HG03432 (cell line): ENCODE data around the gene MC1R.

Source experiments
- ATAC-seq: cut with Tn5 transposase; IDR thresholded peaks from one replicate; pipeline ENCODE4 v1.9.1; 2021; ENCODE audit warnings: mild to moderate bottlenecking, moderate library complexity; ENCODE audit not compliant: unreplicated experiment

Gene MC1R

DNA sequence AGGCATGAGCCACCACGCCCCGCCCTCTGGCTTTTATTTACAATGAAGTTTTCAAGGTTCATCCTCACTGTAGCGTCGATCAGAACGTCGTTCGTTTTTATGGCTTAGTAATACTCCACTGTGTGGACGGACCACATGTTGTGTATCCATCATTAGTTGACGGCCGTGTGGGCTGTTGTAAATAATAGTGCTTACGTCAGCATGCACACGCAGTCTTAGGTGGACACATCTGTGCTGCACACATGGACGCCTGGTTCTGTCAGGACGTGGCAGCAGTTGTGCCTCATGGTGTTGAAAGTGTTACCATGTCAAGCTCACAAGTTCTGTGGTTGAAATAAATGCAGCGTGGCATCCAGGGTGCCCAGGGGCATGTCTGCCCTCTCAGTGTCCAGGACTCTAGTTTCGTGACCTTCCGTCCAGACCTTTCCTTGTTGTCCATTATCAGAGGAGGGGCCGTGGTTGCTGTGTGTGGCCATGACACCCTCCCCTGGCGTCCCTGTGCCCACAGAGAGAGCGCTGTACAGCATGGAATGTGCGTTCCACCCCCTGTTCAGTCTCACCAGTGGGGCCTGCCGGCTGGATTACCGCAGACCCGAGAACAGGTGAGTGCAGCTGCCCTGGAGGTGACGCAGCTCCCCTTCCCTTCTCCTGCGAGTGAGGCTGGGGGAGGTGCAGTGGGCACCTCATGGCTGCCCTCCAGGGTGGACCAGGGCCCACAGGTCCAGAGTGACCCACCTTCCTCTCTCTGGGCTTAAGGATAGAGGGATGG, 23.0 kb upstream of the MC1R start:
- no peak for ATAC-seq

DNA sequence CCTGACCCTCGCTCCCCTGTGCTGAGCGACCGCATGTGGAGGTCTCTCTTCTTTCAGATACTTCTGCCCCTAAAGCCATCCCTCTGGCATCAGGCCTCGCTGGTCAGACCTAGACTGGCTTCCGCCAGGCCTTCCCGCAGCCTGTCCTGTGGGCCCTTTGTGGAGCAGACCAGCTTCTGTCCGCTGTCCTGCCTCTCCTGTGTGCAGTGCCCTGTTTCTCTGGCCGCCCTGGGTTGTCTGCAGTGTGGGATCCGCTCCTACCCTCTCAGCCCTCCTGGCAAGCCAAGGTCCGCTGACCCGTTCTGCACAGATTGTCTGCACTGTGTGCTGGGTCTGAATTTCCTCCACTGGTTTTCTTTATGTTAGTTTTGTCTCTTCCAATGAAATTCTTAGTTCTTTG, 21.5 kb upstream of the MC1R start:
- ATAC-seq = no peak

DNA sequence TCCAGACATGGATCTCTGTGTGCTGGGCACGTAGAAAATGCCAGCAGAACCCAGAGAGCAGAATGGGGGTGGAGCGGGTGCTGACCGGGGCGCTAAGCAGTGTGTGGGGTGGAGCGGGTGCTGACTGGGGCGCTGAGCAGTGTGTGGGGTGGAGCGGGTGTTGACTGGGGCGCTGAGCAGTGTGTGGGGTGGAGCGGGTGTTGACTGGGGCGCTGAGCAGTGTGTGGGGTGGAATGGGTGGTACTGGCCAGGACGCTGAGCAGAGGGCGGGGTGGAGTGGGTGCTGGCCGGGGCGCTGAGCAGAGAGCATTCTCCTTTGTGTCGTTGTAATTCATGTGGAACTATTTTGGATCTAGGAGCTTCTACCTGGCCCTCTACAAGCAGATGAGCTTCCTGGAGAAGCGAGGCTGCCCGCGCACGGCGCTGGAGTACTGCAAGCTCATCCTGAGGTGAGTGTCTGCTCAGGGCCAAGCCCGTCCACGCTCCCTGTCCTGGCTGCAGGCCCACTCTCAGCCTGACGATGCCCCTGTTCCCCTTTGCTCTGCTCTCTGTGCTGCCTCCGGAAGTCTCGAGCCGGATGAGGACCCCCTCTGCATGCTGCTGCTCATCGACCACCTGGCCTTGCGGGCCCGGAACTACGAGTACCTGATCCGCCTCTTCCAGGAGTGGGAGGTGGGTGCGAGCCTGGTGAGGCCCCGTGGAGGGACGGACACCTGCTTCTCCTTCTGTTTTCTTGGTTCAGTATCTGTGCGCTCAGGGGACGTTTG, 20.3 kb upstream of the MC1R start:
- ATAC-seq = no peak

DNA sequence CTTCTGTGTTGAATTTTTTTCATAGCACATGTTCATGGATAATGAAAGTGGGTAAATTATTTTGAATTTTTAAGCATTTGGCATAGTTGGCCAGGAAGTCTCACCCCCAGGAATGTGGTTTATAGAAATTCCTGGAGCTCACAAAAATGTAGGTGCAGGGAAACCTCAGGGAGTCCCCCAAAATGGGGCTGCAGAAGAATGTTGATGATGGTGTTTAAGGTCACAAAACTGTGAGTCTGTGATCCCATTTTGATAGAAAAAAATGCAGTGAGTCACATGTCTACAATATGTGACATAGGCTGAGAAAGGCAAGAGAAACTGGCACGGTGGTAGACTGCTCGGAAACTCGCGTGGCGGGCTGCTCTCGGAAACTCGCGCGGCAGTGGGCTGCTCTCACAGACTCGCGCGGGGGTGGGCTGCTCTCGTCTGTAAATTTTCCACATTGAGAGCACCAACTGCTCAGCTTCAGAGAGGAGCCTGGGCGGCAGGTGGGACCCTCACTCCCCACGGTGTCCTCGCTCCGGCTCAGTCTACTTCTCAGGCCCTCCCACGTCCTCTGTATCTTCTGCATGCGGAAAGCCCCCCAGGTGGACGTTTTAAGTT, 18.7 kb upstream of the MC1R start:
- ATAC-seq = no peak

DNA sequence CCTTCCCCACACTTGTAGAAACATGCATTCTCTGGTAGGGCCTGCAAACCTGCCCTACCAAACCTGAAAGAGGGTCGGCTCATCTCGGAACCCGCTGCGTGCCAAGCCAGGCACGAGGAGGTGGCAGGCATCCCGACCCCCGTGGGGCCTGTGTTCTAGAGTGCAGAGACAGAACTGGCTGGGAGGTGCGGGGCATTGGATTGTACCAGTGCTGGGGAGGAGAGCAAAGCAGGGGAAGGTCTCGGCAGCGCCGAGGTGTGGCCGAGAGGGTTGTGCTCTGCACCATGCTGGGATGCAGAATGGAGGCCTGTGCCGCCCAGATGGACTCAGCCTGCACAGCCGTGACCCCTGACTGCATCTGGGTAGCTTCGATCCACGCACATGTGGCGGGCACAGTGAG, 17.8 kb upstream of the MC1R start:
- no peak for ATAC-seq

DNA sequence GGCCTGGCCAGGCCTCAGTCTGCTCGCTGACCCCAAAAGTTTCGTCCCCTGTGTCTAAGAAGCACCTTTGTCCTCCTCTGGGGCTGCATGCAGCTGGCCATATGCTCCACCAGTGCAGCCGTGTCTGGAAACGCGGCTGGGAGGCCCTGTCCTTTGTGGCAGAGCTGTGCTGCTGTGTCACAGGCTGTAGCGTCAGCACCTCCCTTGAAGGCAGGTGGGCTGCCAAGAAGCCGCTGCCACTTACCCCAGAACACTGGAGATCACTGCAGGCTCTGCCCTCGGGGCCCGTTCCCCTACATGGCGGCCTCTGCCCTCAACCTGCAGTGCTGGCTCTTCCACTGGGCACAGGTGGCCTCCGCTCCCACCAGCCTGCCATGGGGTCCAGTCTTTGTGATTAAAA, 15.7 kb upstream of the MC1R start:
- no peak for ATAC-seq

DNA sequence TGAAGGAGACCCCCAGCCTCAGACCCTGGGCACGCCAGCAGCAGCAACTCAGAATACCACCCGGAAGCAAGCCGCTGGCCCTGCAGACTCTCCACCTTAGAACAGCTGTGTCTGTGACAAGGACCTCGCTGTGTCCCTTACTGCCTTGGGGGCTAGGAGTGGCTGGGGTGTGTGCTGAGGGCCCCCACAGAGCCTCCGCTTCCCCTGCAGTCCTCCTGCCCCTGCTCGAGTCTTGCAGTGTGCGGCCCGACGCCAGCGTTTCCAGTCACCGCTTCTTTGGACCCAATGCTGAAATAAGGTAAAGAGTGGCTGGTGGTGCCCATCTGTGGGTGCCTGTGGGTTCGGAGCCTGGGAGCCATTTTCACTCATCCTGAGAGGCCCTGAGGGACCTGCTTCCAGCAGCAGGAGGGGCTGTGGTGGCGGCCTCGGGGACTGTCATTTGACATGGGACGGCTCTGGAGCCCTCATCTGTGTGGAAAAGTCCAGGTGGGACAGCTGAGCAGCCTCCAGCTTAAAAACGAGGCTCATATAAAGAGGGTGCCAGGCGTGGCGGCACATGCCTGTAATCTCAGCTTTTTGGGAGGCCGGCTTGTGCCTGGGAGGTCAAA, 14.7 kb upstream of the MC1R start:
- ATAC-seq = no peak

DNA sequence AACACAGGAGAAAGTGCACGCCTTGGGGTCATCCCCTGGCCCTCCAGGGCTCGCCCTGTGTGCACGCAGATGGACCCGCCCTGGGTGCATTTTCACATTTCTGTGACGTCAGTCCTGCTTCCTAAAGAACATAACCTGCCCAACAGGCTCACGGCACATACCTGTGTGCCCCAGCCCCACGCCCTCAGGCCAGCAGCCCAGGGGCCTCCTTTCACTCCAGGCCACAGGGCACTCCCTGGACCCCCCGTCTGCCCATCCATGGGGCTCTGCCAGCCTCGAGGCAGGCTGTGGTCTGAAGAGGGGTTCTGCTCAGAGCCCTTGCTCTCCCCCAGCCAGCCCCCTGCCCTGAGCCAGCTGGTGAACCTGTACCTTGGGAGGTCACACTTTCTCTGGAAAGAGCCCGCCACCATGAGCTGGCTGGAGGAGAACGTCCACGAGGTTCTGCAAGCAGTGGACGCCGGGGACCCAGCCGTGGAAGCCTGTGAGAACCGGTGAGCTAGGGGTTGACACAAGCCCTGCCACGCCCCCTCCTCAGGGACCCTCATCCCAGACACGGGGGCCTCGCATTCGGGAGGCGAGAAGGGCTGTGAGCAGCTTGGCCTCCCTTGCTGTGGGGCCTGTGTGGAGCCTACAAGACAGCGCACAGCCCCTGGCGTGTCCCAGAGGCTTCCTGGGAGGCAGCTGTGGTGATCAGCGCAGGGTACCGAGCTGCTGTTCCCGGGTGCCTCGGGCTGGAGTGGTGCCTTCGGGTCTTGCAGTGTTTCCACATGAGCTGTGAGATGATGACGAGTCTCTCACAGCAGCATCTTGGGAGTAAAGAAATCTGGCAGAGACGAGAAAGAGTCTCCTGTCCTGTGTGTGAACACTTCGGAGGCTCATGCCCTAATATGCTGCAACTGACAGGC, 13.8 kb upstream of the MC1R start:
- ATAC-seq = no peak

DNA sequence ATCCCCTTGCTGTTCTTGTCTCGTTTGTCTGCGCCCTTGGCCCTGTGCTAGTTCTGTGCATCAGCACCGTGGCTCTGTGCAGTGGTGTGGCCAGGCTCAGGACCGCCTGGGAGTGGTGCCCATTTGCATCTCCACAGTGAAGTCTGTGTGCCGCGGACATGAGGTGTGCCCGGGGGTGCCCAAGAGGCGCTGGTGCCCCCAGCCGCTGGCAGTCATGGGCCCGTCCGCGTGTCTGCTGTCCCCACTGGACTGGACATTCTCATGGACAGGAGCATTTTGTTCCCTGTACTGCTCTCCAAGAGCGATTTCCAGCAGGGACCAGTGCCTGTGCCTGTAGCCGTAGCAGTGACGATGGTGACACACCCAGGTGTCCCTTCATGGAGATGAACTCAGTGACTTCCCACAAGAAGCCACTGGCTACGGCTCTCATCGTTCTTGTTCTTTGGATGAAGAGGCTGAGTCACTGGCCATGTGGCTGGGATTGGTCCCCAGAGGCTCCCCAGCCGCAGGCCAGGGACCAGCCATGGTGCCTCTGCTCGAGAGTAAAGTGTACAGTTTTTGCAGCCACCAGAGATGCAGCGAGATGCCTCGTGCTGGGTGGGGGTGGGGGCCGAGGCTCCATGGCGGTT, 13.0 kb upstream of the MC1R start:
- ATAC-seq = no peak

DNA sequence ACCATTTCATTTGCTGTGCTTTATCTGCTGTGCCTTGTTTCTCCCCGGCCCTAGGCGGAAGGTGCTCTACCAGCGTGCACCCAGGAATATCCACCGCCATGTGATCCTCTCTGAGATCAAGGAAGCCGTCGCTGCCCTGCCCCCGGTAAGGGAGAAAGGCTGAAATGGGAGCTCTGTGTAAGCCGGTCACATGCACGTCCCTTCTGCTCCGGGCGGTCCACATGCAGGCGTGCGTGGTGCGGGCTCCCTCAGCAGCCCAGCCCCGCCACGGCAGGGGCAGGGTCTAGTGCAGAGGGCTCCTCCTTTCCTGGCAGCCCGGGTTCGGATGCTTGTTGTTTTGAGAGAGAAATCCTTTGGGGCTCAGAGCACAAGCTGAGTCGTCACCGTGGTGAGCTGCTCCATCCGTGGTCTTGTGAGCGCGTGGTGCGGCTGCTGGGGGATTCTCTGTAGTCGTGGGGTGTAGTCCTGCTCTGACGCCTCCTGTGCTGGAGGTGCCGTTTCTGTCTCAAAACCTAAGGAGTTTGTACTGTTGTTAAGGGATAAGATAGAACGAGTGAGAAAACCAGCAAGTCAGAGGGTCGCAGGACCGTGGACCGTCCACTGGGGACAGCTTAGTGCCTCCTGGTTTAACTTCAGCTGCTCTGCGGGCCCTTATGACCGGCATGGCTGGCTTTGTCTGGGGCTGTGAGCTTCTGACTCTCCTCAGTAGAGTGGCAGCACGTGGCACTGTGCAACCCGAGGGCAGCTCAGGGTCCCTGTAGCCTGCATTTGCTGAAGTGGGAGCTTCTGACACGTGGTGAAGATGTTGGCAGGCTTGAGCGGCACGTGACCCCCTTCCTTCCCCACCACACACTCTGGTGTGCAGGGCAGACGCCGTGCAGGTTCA, 12.3 kb upstream of the MC1R start:
- no peak for ATAC-seq

DNA sequence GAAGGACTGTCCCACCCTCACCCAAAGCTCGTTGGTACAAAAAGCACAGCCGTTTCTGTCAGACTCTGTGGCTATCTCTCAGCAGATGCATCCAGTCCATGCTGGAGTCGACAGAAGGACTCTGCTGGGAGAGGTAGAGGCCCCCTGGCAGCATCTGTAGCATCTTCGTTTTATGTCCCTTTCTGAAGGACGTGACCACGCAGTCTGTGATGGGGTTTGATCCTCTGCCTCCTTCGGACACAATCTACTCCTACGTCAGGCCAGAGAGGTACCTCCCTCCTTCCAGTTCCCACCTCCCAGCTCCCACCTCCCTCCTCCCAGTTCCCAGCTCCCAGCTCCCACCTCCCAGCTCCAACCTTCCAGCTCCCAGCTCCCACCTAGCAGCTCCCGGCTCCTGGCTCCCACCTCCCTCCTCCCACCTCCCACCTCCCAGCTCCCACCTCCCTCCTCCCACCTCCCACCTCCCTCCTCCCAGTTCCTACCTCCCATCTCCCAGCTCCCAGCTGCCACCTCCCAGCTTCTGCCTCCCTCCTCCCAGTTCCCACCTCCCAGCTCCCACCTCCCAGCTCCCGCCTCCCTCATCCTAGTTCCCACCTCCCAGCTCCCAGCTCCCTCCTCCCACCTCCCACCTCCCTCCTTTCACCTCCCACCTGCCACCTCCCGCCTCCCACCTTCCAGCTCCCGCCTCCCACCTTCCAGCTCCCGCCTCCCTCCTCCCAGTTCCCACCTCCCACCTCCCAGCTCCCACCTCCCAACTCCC, 11.4 kb upstream of the MC1R start:
- no peak for ATAC-seq

DNA sequence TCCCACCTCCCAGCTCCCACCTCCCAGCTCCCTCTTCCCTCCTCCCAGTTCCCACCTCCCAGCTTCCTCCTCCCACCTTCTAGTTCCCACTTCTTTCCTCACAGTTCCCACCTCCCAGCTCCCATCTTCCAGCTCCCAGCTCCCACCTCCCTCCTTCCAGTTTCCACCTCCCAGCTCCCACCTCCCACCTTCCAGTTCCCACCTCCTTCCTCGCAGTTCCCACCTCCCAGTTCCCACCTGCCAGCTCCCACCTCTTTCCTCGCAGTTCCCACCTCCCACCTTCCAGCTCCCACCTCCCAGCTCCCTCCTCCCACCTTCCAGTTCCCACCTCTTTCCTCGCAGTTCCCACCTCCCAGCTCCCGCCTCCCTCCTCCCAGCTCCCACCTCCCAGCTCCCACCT, 10.4 kb upstream of the MC1R start:
- ATAC-seq = no peak

DNA sequence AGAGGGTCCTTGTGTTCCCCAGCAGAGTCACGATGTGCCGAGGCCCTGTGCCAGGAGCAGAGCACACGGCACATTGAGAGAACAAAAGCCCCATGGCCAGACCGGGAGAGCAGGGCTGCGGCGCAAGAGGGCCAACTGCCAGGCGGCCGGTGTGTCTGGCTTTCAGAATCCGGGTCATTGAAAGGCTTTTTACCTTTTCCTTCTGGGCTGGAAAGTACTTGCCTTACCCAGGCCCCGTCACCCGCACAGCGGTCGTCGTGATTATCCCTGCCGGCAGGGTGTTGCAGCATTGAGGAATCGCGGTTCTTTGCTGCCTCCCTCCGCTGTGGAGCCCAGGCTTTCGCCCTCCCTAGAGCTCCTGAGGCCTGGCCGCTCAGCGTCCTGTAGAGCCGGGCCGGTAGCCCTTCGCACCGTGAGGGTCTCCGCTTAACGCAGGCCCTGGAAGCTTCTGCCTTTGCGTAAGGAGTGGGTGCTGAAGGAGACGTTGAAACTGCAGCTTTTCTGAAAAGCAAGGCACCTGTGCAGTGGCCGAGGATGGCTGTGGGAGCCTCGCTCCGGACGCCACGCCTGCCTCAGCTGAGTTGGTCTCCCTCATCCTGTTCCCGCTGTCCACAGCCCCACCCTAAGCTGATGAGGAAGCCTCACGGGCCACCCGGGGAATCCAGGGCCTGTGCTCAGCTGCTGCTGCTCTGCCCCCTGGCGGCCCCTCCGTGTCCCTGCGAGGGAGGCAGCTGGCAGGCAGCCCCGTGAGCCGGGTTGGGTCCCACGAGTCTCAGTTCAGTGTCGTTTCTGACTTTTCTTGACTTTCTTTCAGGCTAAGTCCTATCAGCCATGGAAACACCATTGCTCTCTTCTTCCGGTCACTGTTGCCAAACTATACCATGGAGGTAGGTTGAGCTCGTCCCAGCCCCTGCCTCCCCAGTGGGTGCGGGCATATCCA, 8.6 kb upstream of the MC1R start:
- no peak for ATAC-seq

DNA sequence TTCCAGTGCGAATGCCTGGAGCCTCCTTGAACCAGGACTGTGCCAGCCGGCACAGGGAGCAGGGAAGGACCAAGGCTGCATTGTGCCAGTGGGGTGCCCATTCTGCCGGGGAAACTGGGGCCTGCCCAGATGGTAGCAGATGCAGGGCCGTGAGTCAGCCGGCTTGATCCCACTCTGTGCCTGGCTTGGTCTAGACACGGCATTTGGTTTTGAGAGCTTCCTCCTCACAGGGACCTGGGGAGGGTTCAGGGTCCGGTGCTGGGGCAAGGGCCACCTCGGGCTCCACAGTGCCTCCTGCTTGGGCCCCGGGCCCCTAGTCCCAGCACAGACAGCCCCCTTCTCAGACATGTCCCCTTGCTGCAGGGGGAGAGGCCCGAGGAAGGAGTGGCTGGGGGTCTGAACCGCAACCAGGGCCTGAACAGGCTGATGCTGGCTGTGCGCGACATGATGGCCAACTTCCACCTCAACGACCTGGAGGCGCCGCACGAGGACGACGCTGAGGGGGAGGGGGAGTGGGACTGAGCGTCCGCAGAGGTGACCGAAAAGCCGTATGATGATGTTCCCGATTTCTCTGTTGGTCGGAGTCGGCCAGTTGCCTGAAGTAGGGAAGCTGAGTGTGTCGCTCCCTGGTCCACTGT, 7.8 kb upstream of the MC1R start:
- no peak for ATAC-seq

DNA sequence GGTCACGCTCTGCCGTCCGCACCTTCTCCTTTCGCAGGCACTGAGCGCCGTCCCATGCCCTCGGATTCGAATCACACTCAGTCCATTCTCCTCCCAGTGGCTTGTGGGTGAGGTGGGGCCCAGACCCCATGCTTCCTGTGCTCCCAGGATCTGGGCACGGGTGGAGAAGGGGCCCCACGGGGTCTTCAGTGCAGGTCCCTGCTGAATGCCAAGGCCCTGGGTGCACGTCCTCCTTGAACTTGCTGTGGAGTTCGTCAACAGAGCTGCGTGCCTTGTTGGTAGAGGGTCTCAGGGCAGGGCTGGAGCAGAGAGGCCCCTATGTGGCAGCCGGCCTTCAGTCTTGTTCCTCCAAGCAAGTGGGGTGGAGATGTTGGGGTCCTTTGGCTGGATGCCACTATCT, 7.3 kb upstream of the MC1R start:
- no peak for ATAC-seq

DNA sequence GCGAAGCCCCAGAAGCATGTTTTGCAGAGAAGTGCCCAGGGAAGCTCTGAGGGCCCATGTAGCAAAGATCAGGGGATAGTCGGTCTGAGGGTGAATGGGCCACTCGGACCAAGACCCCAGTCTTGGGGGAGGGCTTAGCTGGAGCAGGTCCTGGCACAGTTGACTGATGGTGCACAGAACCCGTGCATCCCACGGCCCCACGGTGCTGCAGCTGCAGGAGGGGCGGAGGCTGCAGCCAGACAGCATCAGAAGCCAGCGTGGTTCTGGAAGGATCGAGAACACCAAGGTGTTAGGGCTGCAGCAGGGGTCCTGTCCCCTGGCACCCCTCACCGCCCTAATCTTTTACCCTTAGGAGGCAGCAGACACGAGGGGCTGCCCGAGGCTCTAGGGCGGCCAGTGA, 6.5 kb upstream of the MC1R start:
- ATAC-seq = no peak

DNA sequence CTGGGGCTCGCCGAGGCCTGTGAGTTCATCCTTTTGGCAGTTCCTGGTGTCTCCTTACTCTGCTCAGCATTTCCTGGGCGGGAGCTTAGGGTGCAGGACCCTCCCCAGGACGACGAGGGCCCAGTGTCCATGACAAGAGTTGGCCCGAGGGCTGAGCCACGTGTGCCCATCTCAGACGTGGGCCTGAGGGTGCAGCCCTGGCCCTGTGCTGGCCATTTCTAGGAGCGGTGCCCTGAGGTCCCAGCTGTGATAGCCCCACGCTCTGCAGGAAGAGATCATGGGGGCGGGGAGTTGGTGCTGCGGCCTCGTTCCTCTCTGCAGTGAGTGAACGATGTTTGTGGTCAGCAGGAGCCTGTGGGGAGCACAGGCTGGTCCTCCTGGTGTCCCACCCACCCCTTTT, 6.0 kb upstream of the MC1R start:
- no peak for ATAC-seq
